Esophagus squamous epithelium (tissue), 4 donors: ENCODE results near the gene ASCL3.

Experiments used
- POLR2A ChIP-seq, 4 donors: fragments of 450-650 bp; IDR thresholded peaks; one replicate each; pipeline ENCODE4 v1.6.1; 2017; ENCODE audit warnings: antibody characterized with exemption in 4 of 4, mild to moderate bottlenecking in 4 of 4, moderate library complexity in 3 of 4
- TF ChIP-seq, protein P1 (sequence below), 6 experiments: fragments of 450-650 bp in 4 of 6; fragments of 200-600 bp in 2 of 6; sonication (generic) in 2 of 6; IDR thresholded peaks; one replicate each; pipeline ENCODE4 v1.5.1; 2016 to 2019; ENCODE audit warnings: antibody characterized with exemption in 6 of 6, mild to moderate bottlenecking in 4 of 6, moderate library complexity in 4 of 6

DNA sequence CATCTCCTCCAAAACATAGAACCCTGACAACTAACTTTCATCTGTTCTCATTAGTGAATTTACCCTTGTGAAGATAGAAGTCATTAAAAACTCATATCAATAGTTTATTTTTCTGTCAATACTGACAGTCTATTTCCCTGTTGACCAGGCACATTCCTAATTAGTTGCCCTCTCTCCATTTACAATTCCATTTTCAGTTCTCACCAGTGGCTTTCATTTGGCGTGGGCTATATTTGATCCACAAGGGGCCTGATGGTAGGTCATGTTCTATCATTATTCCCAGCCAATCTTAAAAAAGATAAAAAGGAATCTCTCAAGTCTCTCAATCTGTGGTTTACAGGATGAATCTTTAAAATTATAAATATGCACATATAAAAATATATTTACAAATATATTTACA is 35.7 kb downstream of the ASCL3 start:
- TF ChIP-seq, protein P1, sequence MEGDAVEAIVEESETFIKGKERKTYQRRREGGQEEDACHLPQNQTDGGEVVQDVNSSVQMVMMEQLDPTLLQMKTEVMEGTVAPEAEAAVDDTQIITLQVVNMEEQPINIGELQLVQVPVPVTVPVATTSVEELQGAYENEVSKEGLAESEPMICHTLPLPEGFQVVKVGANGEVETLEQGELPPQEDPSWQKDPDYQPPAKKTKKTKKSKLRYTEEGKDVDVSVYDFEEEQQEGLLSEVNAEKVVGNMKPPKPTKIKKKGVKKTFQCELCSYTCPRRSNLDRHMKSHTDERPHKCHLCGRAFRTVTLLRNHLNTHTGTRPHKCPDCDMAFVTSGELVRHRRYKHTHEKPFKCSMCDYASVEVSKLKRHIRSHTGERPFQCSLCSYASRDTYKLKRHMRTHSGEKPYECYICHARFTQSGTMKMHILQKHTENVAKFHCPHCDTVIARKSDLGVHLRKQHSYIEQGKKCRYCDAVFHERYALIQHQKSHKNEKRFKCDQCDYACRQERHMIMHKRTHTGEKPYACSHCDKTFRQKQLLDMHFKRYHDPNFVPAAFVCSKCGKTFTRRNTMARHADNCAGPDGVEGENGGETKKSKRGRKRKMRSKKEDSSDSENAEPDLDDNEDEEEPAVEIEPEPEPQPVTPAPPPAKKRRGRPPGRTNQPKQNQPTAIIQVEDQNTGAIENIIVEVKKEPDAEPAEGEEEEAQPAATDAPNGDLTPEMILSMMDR (IDR thresholded peaks at IDR 0.05) = no peak
- TF ChIP-seq POLR2A (IDR thresholded peaks at IDR 0.05) = no peak
